Measurements from ENCODE around the gene RGS7. TPM values are rescaled to one million over a fixed set of nuclear protein-coding genes. Genes with fewer than 3 reads are reported as not detected.
"Not testable (repeated sequence)": the region's sequence is repeated elsewhere in the genome, so short reads cannot be mapped to it uniquely, and the experiment has no call there.

Gene RGS7

GRCh38 chr1:240737298-240737697 lies 619.7 kb downstream of the RGS7 start:
- Histone ChIP-seq H3K4me2 (ENCODE audit: low read length) (no peak overlapping the region), H3K9me3 (replicated peaks; ENCODE audit: low read length) (no peaks in the 10 kb centered on the region), H3K36me3 (ENCODE audit: insufficient read depth, low read length) (no peaks in the 10 kb centered on the region), H3K27me3 (ENCODE audit: control insufficient read depth, insufficient read depth, low read length) (no peaks in the 10 kb centered on the region), H3K4me1 (ENCODE audit: control insufficient read depth, insufficient read depth, low read length) (peaks cover 16% of the 10 kb centered on the region), H3K4me3 (ENCODE audit: low read length) (no peak overlapping the region), H3K9ac (ENCODE audit: low read depth, low read length) (no peak overlapping the region)

- H3K4me3 ChIP-seq (ENCODE audit: low read length); H3K4me2 ChIP-seq (ENCODE audit: low read length); H3K36me3 ChIP-seq (ENCODE audit: insufficient read depth, low read length); H3K9ac ChIP-seq (ENCODE audit: low read depth, low read length); H3K9me3 ChIP-seq (replicated peaks; ENCODE audit: low read length); H3K27me3 ChIP-seq (ENCODE audit: control insufficient read depth, insufficient read depth, low read length): not testable (repeated sequence)
- peaks cover 16% of the 10 kb centered on the region for H3K4me1 ChIP-seq (ENCODE audit: control insufficient read depth, insufficient read depth, low read length)
Measured at GRCh38 chr1:240734705-240735104, 622.3 kb downstream of the RGS7 start.

- no peaks in the 10 kb centered on the region for H3K36me3 ChIP-seq (ENCODE audit: insufficient read depth, low read length)
- H3K4me1 ChIP-seq (ENCODE audit: control insufficient read depth, insufficient read depth, low read length): peaks cover 10% of the 10 kb centered on the region
- H3K9ac ChIP-seq (ENCODE audit: low read depth, low read length): no peak overlapping the region
- no peak overlapping the region for H3K4me3 ChIP-seq (ENCODE audit: low read length)
- H3K27me3 ChIP-seq (ENCODE audit: control insufficient read depth, insufficient read depth, low read length): no peaks in the 10 kb centered on the region
- H3K4me2 ChIP-seq (ENCODE audit: low read length): no peak overlapping the region
- H3K9me3 ChIP-seq (replicated peaks; ENCODE audit: low read length): no peaks in the 10 kb centered on the region
Measured at GRCh38 chr1:240734001-240734400, 623.0 kb downstream of the RGS7 start.

GRCh38 chr1:240732390-240732789 lies 624.6 kb downstream of the RGS7 start:
- H3K4me3 ChIP-seq (ENCODE audit: low read length): no peak overlapping the region
- H3K27me3 ChIP-seq (ENCODE audit: control insufficient read depth, insufficient read depth, low read length): no peaks in the 10 kb centered on the region
- H3K36me3 ChIP-seq (ENCODE audit: insufficient read depth, low read length): no peaks in the 10 kb centered on the region
- no peaks in the 10 kb centered on the region for H3K9me3 ChIP-seq (replicated peaks; ENCODE audit: low read length)
- no peak overlapping the region for H3K4me2 ChIP-seq (ENCODE audit: low read length)
- H3K4me1 ChIP-seq (ENCODE audit: control insufficient read depth, insufficient read depth, low read length): peaks cover 3% of the 10 kb centered on the region
- no peak overlapping the region for H3K9ac ChIP-seq (ENCODE audit: low read depth, low read length)

Small RNA genes within 50 kb of the gene (small RNA-seq; reads per million reads assigned to genes)
- gene MIR3123: not detected
